Upper lobe of left lung (tissue), 6 donors: ENCODE measurements around the gene MTARC2. TPM values are rescaled to one million over a fixed set of nuclear protein-coding genes. Genes with fewer than 3 reads are reported as not detected.

ENCODE experiments used
- ATAC-seq, 2 donors: fragments of 200-7000 bp; cut with Tn5 transposase; one replicate each; pipeline ENCODE4 v1.9.1; 2022; ENCODE audit warnings: mild to moderate bottlenecking in 2 of 2, moderate library complexity in 2 of 2; ENCODE audit not compliant: low FRiP score in 2 of 2
- DNase-seq, 2 donors: peaks; one replicate each; pipeline ENCODE4 v3.0.0-alpha.2; 2019 to 2020
- H3K27ac ChIP-seq, 4 donors: fragments of 200-600 bp; sonication (generic); one replicate each; pipeline ENCODE4 v1.5.1; 2016 to 2019
- H3K27me3 ChIP-seq, 4 donors: fragments of 200-600 bp; sonication (generic); one replicate each; pipeline ENCODE4 v1.5.1; 2017 to 2019
- H3K36me3 ChIP-seq, 4 donors: fragments of 200-600 bp; sonication (generic); one replicate each; pipeline ENCODE4 v1.5.1; 2016 to 2019
- H3K4me1 ChIP-seq, 4 donors: fragments of 200-600 bp; sonication (generic); one replicate each; pipeline ENCODE4 v1.5.1; 2018 to 2019
- H3K4me3 ChIP-seq, 4 donors: fragments of 200-600 bp; sonication (generic); one replicate each; pipeline ENCODE4 v1.5.1; 2017 to 2019; ENCODE audit warnings: mild to moderate bottlenecking in 2 of 4, moderate library complexity in 1 of 4
- H3K9me3 ChIP-seq, 4 donors: fragments of 200-600 bp; sonication (generic); one replicate each; pipeline ENCODE4 v1.5.1; 2018 to 2019
- EP300 ChIP-seq, 4 donors: sonication (generic); formaldehyde crosslinking; IDR thresholded peaks; one replicate each; pipeline ENCODE4 v1.5.1; 2017; ENCODE audit warnings: antibody characterized with exemption in 4 of 4, control low read depth in 2 of 4
- POLR2A ChIP-seq, 4 donors: fragments of 450-650 bp; IDR thresholded peaks; one replicate each; pipeline ENCODE4 v1.5.1; 2016 to 2017; ENCODE audit warnings: antibody characterized with exemption in 4 of 4, mild to moderate bottlenecking in 2 of 4
- POLR2AphosphoS5 ChIP-seq, 2 donors: sonication (generic); formaldehyde crosslinking; IDR thresholded peaks; one replicate each; pipeline ENCODE4 v1.5.1; 2017; ENCODE audit warnings: antibody characterized with exemption in 2 of 2
- WGBS, 2 donors: methylation state at CpG; one replicate each; pipeline ENCODE4 v1.1.5; 2017 to 2018; 5-methylcytosine and 5-hydroxymethylcytosine counted together
- total RNA-seq, 6 donors: library from RNA; depleted of rRNA in 4 of 6; stranded (reverse); fragments of >200 nt in 4 of 6; gene quantifications; one replicate each; pipeline versions ENCODE4 v1.1.0 to v1.2.1, GENCODE V29; 2016 to 2021
- TF ChIP-seq, protein P1 (sequence below), 6 experiments: fragments of 450-650 bp in 4 of 6; fragments of 200-600 bp in 2 of 6; sonication (generic) in 2 of 6; IDR thresholded peaks; one replicate each; pipeline ENCODE4 v1.5.1; 2016 to 2019; ENCODE audit warnings: antibody characterized with exemption in 6 of 6
- donor health status: DM: no; HTN: no; CAD: no; lungs with moderate emphysema.
- donor health status: DM: no; HTN: yes; CAD: no; lungs with severe emphysema.

MTARC2 gene
- total RNA-seq, 6 donors from 2014 or later: 44.2 to 125 (median 62.0) TPM

DNA sequence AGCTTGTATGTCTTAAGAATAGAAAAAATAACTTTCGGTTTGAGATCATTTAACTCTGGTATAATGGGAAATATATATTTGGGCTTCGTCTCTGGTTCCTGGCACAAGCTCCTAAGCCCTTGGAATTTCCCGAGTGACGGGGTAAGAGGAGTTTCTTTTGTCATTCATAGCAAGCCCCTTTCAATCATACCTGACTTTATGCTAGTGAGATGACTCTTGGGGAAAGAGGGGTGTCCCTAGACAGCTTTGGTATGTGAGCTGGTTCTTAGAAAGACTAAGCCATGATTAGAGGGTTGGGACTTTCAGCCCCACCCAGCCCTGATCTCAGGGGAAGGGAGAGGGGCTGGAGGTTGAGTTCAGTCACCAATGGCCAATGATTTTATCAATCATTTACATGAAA lies 24.7 kb downstream of the MTARC2 start:
- DNase-seq: no peak
- no peaks in the 10 kb centered on the region for H3K9me3 ChIP-seq
- no peak for TF ChIP-seq POLR2AphosphoS5 (IDR thresholded peaks at IDR 0.05)
- TF ChIP-seq EP300 (IDR thresholded peaks at IDR 0.05): no peak
- TF ChIP-seq POLR2A (IDR thresholded peaks at IDR 0.05): no peak
- TF ChIP-seq, protein P1, sequence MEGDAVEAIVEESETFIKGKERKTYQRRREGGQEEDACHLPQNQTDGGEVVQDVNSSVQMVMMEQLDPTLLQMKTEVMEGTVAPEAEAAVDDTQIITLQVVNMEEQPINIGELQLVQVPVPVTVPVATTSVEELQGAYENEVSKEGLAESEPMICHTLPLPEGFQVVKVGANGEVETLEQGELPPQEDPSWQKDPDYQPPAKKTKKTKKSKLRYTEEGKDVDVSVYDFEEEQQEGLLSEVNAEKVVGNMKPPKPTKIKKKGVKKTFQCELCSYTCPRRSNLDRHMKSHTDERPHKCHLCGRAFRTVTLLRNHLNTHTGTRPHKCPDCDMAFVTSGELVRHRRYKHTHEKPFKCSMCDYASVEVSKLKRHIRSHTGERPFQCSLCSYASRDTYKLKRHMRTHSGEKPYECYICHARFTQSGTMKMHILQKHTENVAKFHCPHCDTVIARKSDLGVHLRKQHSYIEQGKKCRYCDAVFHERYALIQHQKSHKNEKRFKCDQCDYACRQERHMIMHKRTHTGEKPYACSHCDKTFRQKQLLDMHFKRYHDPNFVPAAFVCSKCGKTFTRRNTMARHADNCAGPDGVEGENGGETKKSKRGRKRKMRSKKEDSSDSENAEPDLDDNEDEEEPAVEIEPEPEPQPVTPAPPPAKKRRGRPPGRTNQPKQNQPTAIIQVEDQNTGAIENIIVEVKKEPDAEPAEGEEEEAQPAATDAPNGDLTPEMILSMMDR (IDR thresholded peaks at IDR 0.05): no peak
- peaks cover 13 to 21% (median 17%) of the 10 kb centered on the region in 4 donors for H3K4me1 ChIP-seq
- no peak for ATAC-seq
- 83 to 87% methylated on average over 4 of the region's 4 CpGs for WGBS, 2 donors
- H3K4me3 ChIP-seq: no peak overlapping the region
- H3K27ac ChIP-seq: peak overlapping the region in 1 of 4 donors; percentile 48
- H3K36me3 ChIP-seq: peaks cover 0 to 67% (median 16%) of the 10 kb centered on the region in 4 donors
- no peaks in the 10 kb centered on the region for H3K27me3 ChIP-seq

DNA sequence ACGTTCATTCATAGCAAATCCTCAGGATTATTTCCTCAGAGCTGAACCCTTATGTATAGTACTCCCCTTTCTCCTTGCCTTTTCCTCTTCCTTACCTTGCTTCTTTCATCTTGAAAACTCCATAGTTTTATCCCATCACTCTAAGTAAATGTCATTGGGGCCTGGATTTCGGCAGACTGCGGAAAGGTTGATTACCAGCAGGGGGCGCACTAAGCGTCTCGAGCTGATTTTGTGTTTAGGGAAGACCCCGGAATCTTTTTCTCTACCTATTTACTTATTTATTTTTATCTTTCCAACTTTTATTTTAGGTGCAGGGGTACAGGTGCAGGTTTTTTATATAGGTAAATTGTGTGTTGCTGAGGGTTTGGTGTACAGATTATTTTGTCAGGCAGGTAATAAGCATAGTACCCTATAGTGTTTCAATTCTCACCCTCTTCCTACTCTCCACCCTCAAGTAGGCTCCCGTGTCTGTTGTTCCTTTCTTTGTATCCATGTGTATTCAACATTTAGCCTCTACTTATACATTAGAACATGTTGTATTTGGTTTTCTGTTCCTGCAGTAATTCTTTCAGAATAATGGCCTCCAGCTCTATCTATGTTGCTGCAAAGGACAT lies 27.2 kb downstream of the MTARC2 start:
- TF ChIP-seq POLR2A (IDR thresholded peaks at IDR 0.05): no peak
- TF ChIP-seq, protein P1 (IDR thresholded peaks at IDR 0.05): peak; percentile 35 to 82 (median 52)
- Histone ChIP-seq H3K4me1 (peaks cover 0 to 8% (median 3%) of the 10 kb centered on the region in 4 donors), H3K9me3 (no peaks in the 10 kb centered on the region), H3K4me3 (no peak overlapping the region), H3K27ac (no peak overlapping the region), H3K27me3 (no peaks in the 10 kb centered on the region), H3K36me3 (peaks cover 0 to 58% (median 8%) of the 10 kb centered on the region in 4 donors)
- peak in 1 of 2 donors; percentile 36 for DNase-seq
- WGBS, 2 donors: 21 to 29% methylated on average over 8 of the region's 8 CpGs
- ATAC-seq: peak in 1 of 2 donors; percentile 37

DNA sequence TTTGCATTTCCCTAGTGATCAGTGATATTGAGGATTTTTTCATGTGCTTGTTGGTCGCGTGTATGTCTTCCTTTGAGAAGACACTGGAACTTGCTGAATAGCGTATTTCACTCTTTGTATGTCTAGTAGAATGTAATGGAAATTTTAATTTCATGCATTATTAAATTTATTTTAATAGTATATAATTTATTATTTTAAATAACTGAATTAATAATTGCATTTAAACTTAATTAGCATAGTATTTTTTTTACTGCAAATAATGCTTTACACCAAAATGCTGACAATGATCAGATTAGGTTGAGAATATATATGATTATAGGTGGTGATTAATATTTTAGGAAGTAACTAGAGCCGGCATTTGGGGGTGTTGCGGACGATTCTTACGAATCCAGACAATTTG lies 28.1 kb downstream of the MTARC2 start:
- WGBS, 2 donors: 91 to 92% methylated on average over 7 of the region's 7 CpGs
- Histone ChIP-seq H3K9me3 (no peaks in the 10 kb centered on the region), H3K27ac (no peak overlapping the region), H3K27me3 (no peaks in the 10 kb centered on the region), H3K36me3 (peaks cover 0 to 53% (median 4%) of the 10 kb centered on the region in 4 donors), H3K4me3 (no peak overlapping the region), H3K4me1 (peaks cover 0 to 8% (median 3%) of the 10 kb centered on the region in 4 donors)
- DNase-seq: no peak
- ATAC-seq: no peak
- TF ChIP-seq POLR2AphosphoS5 (IDR thresholded peaks at IDR 0.05) (no peak), POLR2A (IDR thresholded peaks at IDR 0.05) (no peak), EP300 (IDR thresholded peaks at IDR 0.05) (no peak)
- TF ChIP-seq, protein P1 (IDR thresholded peaks at IDR 0.05): no peak

DNA sequence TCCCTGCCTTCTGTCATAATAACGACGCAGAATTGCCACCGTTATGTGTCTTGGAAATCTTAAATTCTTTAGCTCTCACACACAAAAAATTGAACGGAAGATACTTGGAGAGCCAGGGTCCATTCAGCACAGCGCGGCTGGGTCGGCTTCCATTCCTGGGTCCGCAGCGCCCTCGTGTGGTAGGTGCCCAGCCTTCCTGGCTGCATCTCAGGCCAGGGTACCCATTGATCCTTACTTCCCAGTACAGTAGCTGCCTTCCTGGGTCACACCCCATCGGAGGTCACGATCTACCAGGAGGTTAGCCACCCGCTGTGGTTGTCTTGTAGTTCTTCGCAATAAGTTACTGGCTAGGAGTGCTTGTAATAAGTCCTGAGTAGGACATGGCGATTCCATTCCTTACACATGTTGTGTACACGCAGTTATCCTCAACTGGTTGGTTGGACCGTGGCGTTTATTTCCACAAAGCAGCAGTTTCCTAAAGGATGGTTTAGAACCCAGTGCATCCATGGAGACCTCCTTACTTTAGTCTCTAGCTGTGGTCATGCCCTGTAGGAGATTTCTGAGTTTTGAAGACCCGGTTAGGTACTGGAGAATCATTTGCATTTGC lies 28.7 kb downstream of the MTARC2 start:
- ATAC-seq: peak; percentile 92 to 95
- H3K36me3 ChIP-seq: peaks cover 0 to 52% (median 3%) of the 10 kb centered on the region in 4 donors

More for the DNA sequence above, 28.7 kb downstream of the MTARC2 start:
- WGBS, 2 donors: 30 to 32% methylated on average over 19 of the region's 19 CpGs
- no peak overlapping the region for H3K4me3 ChIP-seq
- H3K27ac ChIP-seq: no peak overlapping the region
- H3K4me1 ChIP-seq: peaks cover 0 to 8% (median 3%) of the 10 kb centered on the region in 4 donors
- no peak for TF ChIP-seq EP300 (IDR thresholded peaks at IDR 0.05)
- no peak for TF ChIP-seq POLR2A (IDR thresholded peaks at IDR 0.05)
- TF ChIP-seq, protein P1 (IDR thresholded peaks at IDR 0.05): peak; percentile 80 to 91 (median 87)
- DNase-seq: peak; percentile 85 to 93
- no peaks in the 10 kb centered on the region for H3K27me3 ChIP-seq
- H3K9me3 ChIP-seq: no peaks in the 10 kb centered on the region
